ENCODE results near the gene GLA. TPM values are rescaled to one million over a fixed set of nuclear protein-coding genes. Genes with fewer than 3 reads are reported as not detected.

The GLA gene
- total RNA-seq, 1 donor from 2014 or later, result 48.3 TPM

DNA sequence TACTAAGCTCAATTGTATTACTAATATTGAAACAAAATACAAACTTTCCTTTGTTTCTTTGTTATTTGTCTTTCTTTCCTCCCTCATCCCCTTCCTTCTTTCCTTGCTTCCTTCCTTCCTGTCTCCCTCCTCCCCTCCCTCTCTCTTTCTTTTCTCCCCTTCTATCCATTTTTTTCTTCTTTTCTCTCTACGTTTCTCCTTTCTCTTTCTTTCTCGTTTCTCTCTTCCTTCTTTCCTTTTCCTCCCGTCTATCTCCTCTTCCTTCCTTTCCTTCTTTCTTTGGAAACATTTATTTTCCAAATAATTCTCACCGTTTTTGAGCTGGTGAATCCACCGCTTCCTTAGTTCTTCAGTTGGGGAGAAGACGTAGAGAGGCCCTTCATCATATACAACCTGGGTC is 38.0 kb downstream of the GLA start:
- Histone ChIP-seq H3K27ac (no peak overlapping the region), H3K36me3 (no peaks in the 10 kb centered on the region), H3K9me3 (ENCODE audit: low read depth) (no peaks in the 10 kb centered on the region), H3K79me2 (ENCODE audit: low read depth) (no peaks in the 10 kb centered on the region), H3K9ac (no peak overlapping the region), H3F3A (ENCODE audit: low read depth) (no peaks in the 10 kb centered on the region), H3K4me1 (no peaks in the 10 kb centered on the region), H3K4me3 (no peak overlapping the region), H2AFZ (replicated peaks) (no peak overlapping the region), H3K27me3 (no peaks in the 10 kb centered on the region), H4K20me1 (ENCODE audit: low read depth) (no peaks in the 10 kb centered on the region), H3K4me2 (no peak overlapping the region)
- Mint-ChIP-seq H3K4me3 (no peak overlapping the region), H3K27ac (no peak overlapping the region), H3K36me3 (no peaks in the 10 kb centered on the region), H3K9me3 (peaks cover 5% of the 10 kb centered on the region), H3K4me1 (no peaks in the 10 kb centered on the region), H3K27me3 (ENCODE audit: insufficient read depth, low read depth) (no peaks in the 10 kb centered on the region)
- TF ChIP-seq EZH2 (IDR thresholded peaks at IDR 0.05) (no peak), EZH2phosphoT487 (IDR thresholded peaks at IDR 0.05) (no peak)
- TF ChIP-seq, protein P1, sequence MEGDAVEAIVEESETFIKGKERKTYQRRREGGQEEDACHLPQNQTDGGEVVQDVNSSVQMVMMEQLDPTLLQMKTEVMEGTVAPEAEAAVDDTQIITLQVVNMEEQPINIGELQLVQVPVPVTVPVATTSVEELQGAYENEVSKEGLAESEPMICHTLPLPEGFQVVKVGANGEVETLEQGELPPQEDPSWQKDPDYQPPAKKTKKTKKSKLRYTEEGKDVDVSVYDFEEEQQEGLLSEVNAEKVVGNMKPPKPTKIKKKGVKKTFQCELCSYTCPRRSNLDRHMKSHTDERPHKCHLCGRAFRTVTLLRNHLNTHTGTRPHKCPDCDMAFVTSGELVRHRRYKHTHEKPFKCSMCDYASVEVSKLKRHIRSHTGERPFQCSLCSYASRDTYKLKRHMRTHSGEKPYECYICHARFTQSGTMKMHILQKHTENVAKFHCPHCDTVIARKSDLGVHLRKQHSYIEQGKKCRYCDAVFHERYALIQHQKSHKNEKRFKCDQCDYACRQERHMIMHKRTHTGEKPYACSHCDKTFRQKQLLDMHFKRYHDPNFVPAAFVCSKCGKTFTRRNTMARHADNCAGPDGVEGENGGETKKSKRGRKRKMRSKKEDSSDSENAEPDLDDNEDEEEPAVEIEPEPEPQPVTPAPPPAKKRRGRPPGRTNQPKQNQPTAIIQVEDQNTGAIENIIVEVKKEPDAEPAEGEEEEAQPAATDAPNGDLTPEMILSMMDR (IDR thresholded peaks at IDR 0.05), result no peak
- DNase-seq (ENCODE audit: low spot score), result no peak

DNA sequence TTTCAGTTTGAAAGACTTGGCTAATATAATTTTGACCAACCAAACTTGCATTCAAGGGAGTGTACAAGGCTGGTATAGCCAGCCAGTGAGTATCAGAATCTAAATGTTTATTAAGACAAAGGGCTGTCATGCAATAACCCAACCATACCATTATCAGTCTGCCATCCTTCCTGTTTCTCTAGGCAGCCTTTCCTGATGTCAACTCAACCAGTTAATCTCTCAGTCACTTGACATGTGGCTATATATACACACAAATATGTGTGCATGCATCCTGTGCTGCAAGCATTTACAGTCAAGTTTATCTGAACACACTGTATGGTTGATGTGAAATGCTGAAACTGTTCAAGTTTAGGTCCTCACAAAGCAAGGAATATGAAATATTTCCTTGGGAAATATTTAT is 38.9 kb downstream of the GLA start:
- Histone ChIP-seq H3K9me3 (ENCODE audit: low read depth) (no peaks in the 10 kb centered on the region), H3K4me2 (no peak overlapping the region), H3K36me3 (no peaks in the 10 kb centered on the region), H2AFZ (replicated peaks) (no peak overlapping the region), H3K27me3 (no peaks in the 10 kb centered on the region), H3F3A (ENCODE audit: low read depth) (no peaks in the 10 kb centered on the region), H3K4me3 (no peak overlapping the region), H3K4me1 (no peaks in the 10 kb centered on the region), H3K27ac (no peak overlapping the region), H4K20me1 (ENCODE audit: low read depth) (no peaks in the 10 kb centered on the region), H3K79me2 (ENCODE audit: low read depth) (no peaks in the 10 kb centered on the region), H3K9ac (no peak overlapping the region)
- Mint-ChIP-seq H3K27ac (no peak overlapping the region), H3K4me3 (no peak overlapping the region), H3K27me3 (ENCODE audit: insufficient read depth, low read depth) (no peaks in the 10 kb centered on the region), H3K36me3 (no peaks in the 10 kb centered on the region), H3K4me1 (no peaks in the 10 kb centered on the region), H3K9me3 (peaks cover 3% of the 10 kb centered on the region)
- TF ChIP-seq, protein P1 (IDR thresholded peaks at IDR 0.05), result no peak
- TF ChIP-seq EZH2phosphoT487 (IDR thresholded peaks at IDR 0.05) (no peak), EZH2 (IDR thresholded peaks at IDR 0.05) (no peak)
- DNase-seq (ENCODE audit: low spot score), result no peak

DNA sequence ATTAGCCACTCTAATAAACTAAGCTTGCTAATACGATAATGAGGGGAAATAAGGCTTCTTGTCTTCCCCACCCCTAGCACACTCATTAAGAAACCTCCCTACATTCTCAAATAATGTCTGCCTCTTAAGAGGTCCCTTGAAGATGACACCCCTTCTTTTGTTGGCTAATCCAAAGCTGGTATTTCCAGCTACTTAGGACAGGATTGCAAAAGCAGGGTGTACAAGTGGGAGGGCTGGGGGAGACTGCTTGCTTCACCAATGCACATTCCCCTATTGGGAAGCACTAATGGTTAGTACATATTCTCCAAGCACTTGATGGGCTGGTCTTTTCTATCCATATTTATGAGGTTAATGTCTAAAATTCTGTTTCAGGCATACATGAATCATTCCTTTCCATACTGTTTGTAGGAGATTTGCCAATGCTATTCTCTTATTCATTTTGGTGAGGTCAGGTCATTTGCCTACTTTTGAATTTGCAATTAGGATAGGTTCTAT is 42.4 kb downstream of the GLA start:
- no peaks in the 10 kb centered on the region for H3K4me1 ChIP-seq
- TF ChIP-seq, protein P1 (IDR thresholded peaks at IDR 0.05), result no peak
- no peak for TF ChIP-seq EZH2 (IDR thresholded peaks at IDR 0.05)
- TF ChIP-seq EZH2phosphoT487 (IDR thresholded peaks at IDR 0.05), result no peak
- no peaks in the 10 kb centered on the region for H3K36me3 Mint-ChIP-seq
- H3K9me3 Mint-ChIP-seq, result peaks cover 3% of the 10 kb centered on the region
- no peak overlapping the region for H3K4me2 ChIP-seq
- no peaks in the 10 kb centered on the region for H3K79me2 ChIP-seq (ENCODE audit: low read depth)
- H3K27me3 ChIP-seq, result no peaks in the 10 kb centered on the region
- H4K20me1 ChIP-seq (ENCODE audit: low read depth), result no peaks in the 10 kb centered on the region
- H3K27ac ChIP-seq, result no peak overlapping the region
- no peak overlapping the region for H3K4me3 ChIP-seq
- no peak overlapping the region for H2AFZ ChIP-seq (replicated peaks)
- H3K9ac ChIP-seq, result no peak overlapping the region
- no peak overlapping the region for H3K27ac Mint-ChIP-seq
- H3K9me3 ChIP-seq (ENCODE audit: low read depth), result no peaks in the 10 kb centered on the region
- no peaks in the 10 kb centered on the region for H3F3A ChIP-seq (ENCODE audit: low read depth)
- H3K36me3 ChIP-seq, result no peaks in the 10 kb centered on the region
- H3K4me1 Mint-ChIP-seq, result no peaks in the 10 kb centered on the region
- H3K4me3 Mint-ChIP-seq, result no peak overlapping the region
- DNase-seq (ENCODE audit: low spot score), result no peak
- H3K27me3 Mint-ChIP-seq (ENCODE audit: insufficient read depth, low read depth), result no peaks in the 10 kb centered on the region
